ENCODE measurements around the gene SCAI. TPM values are rescaled to one million over a fixed set of nuclear protein-coding genes. Genes with fewer than 3 reads are reported as not detected.

Gene SCAI
- total and polyA plus RNA-seq, 9 of the 15 experiments (the other 6 are each of a cell fraction or from before 2014, with no cell fraction given): 0.70 to 12.4 (median 4.2) TPM

GRCh38 chr9:124973807-124974206 is 169.5 kb downstream of the SCAI start:
- H3K4me1 ChIP-seq (replicated peaks in 1 of 2; ENCODE audit: control insufficient read depth in 2 of 2, insufficient read depth in 2 of 2, low read length in 2 of 2): peaks cover 0 to under 1% of the 10 kb centered on the region in 2 experiments; a peak in 2 of 5 replicates
- no peak overlapping the region for H3K4me3 ChIP-seq
- intact Hi-C loops (cut with micrococcal nuclease): no loop called here
- H3K27me3 ChIP-seq (ENCODE audit: control insufficient read depth in 2 of 2, insufficient read depth in 2 of 2, low read length in 2 of 2): no peaks in the 10 kb centered on the region
- H3K79me2 ChIP-seq (ENCODE audit: control insufficient read depth, insufficient read depth, low read length): no peaks in the 10 kb centered on the region
- FAIRE-seq (peak; percentile 58), ATAC-seq (peak; percentile 58), DNase-seq (ENCODE audit: extremely low read depth in 1 of 4, low spot score in 3 of 4) (peak in 3 of 4 experiments; percentile 17 to 58 (median 24))
- ChIA-PET CTCF (ENCODE audit: low intra/inter-chr PET ratio) (no interaction called here), POLR2A (interaction anchor here (1.2 kb wide), 1 partner anchor 9 kb away, joined by 8 read pairs; no protein-coding TSS in a partner anchor)
- no peak overlapping the region; the same call in 2 of the 3 replicates for H3K27ac ChIP-seq (ENCODE audit: extremely low read depth, low read depth, low read length)
- no peak overlapping the region for H3K9ac ChIP-seq (ENCODE audit: insufficient read depth in 1 of 2, low read depth in 2 of 2, low read length in 2 of 2)
- no peaks in the 10 kb centered on the region for H4K20me1 ChIP-seq (replicated peaks; ENCODE audit: control insufficient read depth, insufficient read depth, low read length)
- no peak overlapping the region for H2AFZ ChIP-seq (ENCODE audit: low read depth, low read length)
- in situ Hi-C loops (cut with MboI): no loop called here
- H3K4me2 ChIP-seq (ENCODE audit: insufficient read depth, low read length): no peak overlapping the region
- H3K36me3 ChIP-seq (ENCODE audit: control insufficient read depth, insufficient read depth, low read length): peaks cover 35% of the 10 kb centered on the region
- peaks cover 4% of the 10 kb centered on the region; the same call in 1 of the 2 replicates for H3K9me3 ChIP-seq (replicated peaks; ENCODE audit: control insufficient read depth, insufficient read depth, low read depth, low read length)
- no peaks in the 10 kb centered on the region for H3K9me1 ChIP-seq (ENCODE audit: control insufficient read depth, insufficient read depth, low read length)
- WGBS (ENCODE audit: insufficient coverage, low coverage, missing lambda C conversion rate): 14% methylated on average over 6 of the region's 6 CpGs
- BruUV-seq (replicated peaks): no TSS peak
- TF ChIP-seq CBFA2T3 (IDR thresholded peaks at IDR 0.05) (peak; percentile 81), DDX20 (tag; IDR thresholded peaks at IDR 0.05; ENCODE audit: low read depth) (no peak), CREB1 (IDR thresholded peaks at IDR 0.05) (no peak), CREB1 (CRISPR knock-in tag; IDR thresholded peaks at IDR 0.05) (no peak), ZNF263 (CRISPR knock-in tag; IDR thresholded peaks at IDR 0.05; ENCODE audit: borderline replicate concordance) (no peak), POU5F1 (IDR thresholded peaks at IDR 0.05; ENCODE audit: borderline replicate concordance, low read depth, low read length, partially characterized antibody) (no peak), NR1H2 (CRISPR knock-in tag; IDR thresholded peaks at IDR 0.05) (no peak), SP1 (CRISPR knock-in tag; IDR thresholded peaks at IDR 0.05) (no peak), ZNF707 (CRISPR knock-in tag; conservative IDR thresholded peaks at IDR 0.05) (no peak), ZNF316 (IDR thresholded peaks at IDR 0.05) (peak; percentile 69), ELF1 (tag; IDR thresholded peaks at IDR 0.05) (no peak), HDAC3 (IDR thresholded peaks at IDR 0.05; ENCODE audit: borderline replicate concordance, partially characterized antibody) (no peak), ZNF121 (CRISPR knock-in tag; conservative IDR thresholded peaks at IDR 0.05) (no peak), NELFE (IDR thresholded peaks at IDR 0.05; ENCODE audit: insufficient read depth, insufficient read length) (no peak)
- TF ChIP-seq, protein P1, sequence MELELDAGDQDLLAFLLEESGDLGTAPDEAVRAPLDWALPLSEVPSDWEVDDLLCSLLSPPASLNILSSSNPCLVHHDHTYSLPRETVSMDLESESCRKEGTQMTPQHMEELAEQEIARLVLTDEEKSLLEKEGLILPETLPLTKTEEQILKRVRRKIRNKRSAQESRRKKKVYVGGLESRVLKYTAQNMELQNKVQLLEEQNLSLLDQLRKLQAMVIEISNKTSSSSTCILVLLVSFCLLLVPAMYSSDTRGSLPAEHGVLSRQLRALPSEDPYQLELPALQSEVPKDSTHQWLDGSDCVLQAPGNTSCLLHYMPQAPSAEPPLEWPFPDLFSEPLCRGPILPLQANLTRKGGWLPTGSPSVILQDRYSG (tag; conservative IDR thresholded peaks at IDR 0.05; ENCODE audit: low read depth): no peak
- TF ChIP-seq, protein P2, sequence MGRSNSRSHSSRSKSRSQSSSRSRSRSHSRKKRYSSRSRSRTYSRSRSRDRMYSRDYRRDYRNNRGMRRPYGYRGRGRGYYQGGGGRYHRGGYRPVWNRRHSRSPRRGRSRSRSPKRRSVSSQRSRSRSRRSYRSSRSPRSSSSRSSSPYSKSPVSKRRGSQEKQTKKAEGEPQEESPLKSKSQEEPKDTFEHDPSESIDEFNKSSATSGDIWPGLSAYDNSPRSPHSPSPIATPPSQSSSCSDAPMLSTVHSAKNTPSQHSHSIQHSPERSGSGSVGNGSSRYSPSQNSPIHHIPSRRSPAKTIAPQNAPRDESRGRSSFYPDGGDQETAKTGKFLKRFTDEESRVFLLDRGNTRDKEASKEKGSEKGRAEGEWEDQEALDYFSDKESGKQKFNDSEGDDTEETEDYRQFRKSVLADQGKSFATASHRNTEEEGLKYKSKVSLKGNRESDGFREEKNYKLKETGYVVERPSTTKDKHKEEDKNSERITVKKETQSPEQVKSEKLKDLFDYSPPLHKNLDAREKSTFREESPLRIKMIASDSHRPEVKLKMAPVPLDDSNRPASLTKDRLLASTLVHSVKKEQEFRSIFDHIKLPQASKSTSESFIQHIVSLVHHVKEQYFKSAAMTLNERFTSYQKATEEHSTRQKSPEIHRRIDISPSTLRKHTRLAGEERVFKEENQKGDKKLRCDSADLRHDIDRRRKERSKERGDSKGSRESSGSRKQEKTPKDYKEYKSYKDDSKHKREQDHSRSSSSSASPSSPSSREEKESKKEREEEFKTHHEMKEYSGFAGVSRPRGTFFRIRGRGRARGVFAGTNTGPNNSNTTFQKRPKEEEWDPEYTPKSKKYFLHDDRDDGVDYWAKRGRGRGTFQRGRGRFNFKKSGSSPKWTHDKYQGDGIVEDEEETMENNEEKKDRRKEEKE (IDR thresholded peaks at IDR 0.05; ENCODE audit: borderline replicate concordance in 1 of 2, control insufficient read depth in 1 of 2, low read depth in 2 of 2, low read length in 1 of 2): no peak

Measured in K562 (cell line).